Natural killer cell (primary cell): ENCODE measurements around the gene GZMA. TPM values are rescaled to one million over a fixed set of nuclear protein-coding genes. Genes with fewer than 3 reads are reported as not detected.

Experiments used
- ATAC-seq, 3 donors: fragments of 150-1000 bp in 2 of 3; fragments of 200-7000 bp in 1 of 3; cut with Tn5 transposase; 1 replicate in 1 of 3; 2 replicates in 2 of 3; pipeline ENCODE4 v1.10.0; 2021; ENCODE audit warnings: mild to moderate bottlenecking in 2 of 3, moderate library complexity in 2 of 3
- DNase-seq, 2 donors: peaks; one replicate each; pipeline versions ENCODE4 v3.0.0 to v3.0.0-alpha.2; 2013 to 2021; ENCODE audit warnings: mixed read lengths in 1 of 2
- H3K27ac ChIP-seq: one replicate; pipeline ENCODE4 v1.5.1; 2013; ENCODE audit warnings: mild to moderate bottlenecking, low read length
- H3K27me3 ChIP-seq: one replicate; pipeline ENCODE4 v1.6.1; 2013; ENCODE audit warnings: low read length; ENCODE audit not compliant: control insufficient read depth, insufficient read depth
- H3K36me3 ChIP-seq: one replicate; pipeline ENCODE4 v1.6.1; 2013; ENCODE audit warnings: low read length; ENCODE audit not compliant: control insufficient read depth, insufficient read depth
- H3K4me1 ChIP-seq: one replicate; pipeline ENCODE4 v1.6.1; 2013; ENCODE audit warnings: low read length; ENCODE audit not compliant: control insufficient read depth, insufficient read depth
- H3K4me3 ChIP-seq: one replicate; pipeline ENCODE4 v1.5.1; 2013; ENCODE audit warnings: low read length
- H3K9me3 ChIP-seq: one replicate; pipeline ENCODE4 v1.6.1; 2013; ENCODE audit warnings: low read length; ENCODE audit not compliant: control insufficient read depth, insufficient read depth
- H3K27ac Mint-ChIP-seq, 2 donors: one replicate each; pipeline ENCODE4 v1.8.0; 2022; ENCODE audit warnings: mild to moderate bottlenecking in 2 of 2, mixed read lengths in 2 of 2, moderate library complexity in 1 of 2
- H3K27me3 Mint-ChIP-seq, 2 donors: one replicate each; pipeline ENCODE4 v1.8.0; 2022; ENCODE audit warnings: low read depth in 2 of 2, mixed read lengths in 2 of 2
- H3K36me3 Mint-ChIP-seq: one replicate; pipeline ENCODE4 v1.8.0; 2022; ENCODE audit warnings: mixed read lengths
- H3K4me1 Mint-ChIP-seq, 2 donors: one replicate each; pipeline ENCODE4 v1.8.0; 2022; ENCODE audit warnings: mixed read lengths in 2 of 2
- H3K4me3 Mint-ChIP-seq: one replicate; pipeline ENCODE4 v1.8.0; 2022; ENCODE audit warnings: mild to moderate bottlenecking, moderate library complexity, mixed read lengths
- H3K9me3 Mint-ChIP-seq, 2 donors: one replicate each; pipeline ENCODE4 v1.8.0; 2022; ENCODE audit warnings: mixed read lengths in 2 of 2
- WGBS: methylation state at CpG from one replicate; pipeline ENCODE4 v1.1.7; 2013; ENCODE audit warnings: missing lambda C conversion rate; ENCODE audit not compliant: insufficient coverage; 5-methylcytosine and 5-hydroxymethylcytosine counted together
- intact Hi-C: fragments of 100-400 bp; cut with micrococcal nuclease; formaldehyde crosslinking; loops from one replicate; pipeline ENCODE4 v1.14.2; 2022
- total RNA-seq, 4 donors: library from RNA; stranded (reverse); fragments of 120-200 nt in 1 of 4; gene quantifications; one replicate each; pipeline versions ENCODE4 v1.2.3 to v1.2.4, GENCODE V29; 2013 to 2022
- TF ChIP-seq, protein P1 (sequence below): fragments of 200-600 bp; IDR thresholded peaks from one replicate; pipeline ENCODE4 v1.8.0; 2022; ENCODE audit warnings: antibody characterized with exemption

GZMA gene
- total RNA-seq, 3 donors from 2014 or later (not counting 1 experiment from before 2014, with no cell fraction given): 530 to 621 (median 590) TPM

DNA sequence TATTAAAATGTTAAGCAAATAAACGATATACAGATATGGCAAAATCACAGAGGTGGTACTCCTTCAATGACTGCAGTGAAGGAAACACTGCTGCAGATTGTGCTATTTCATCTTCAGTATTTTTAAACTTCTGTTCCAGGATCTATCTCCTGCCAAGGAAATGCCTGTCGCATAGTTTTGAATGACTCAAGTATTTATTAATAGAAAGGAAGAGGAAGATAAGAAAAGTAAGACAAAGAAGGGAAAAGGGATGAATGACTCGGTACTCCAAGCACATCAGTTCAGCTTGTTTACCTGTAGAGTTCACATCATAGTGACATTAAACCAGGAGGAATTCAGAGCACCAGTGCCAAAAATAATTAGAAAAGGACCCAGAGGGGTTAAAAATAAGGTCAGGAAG is 52.4 kb downstream of the GZMA start:
- Histone ChIP-seq H3K27ac (no peak overlapping the region), H3K9me3 (no peaks in the 10 kb centered on the region), H3K4me3 (no peak overlapping the region), H3K27me3 (peaks cover 4% of the 10 kb centered on the region), H3K4me1 (no peaks in the 10 kb centered on the region), H3K36me3 (no peaks in the 10 kb centered on the region)
- DNase-seq: no peak
- no peak for ATAC-seq
- Mint-ChIP-seq H3K27ac (no peak overlapping the region), H3K4me1 (peaks cover 0 to 4% of the 10 kb centered on the region in 2 donors), H3K36me3 (no peaks in the 10 kb centered on the region), H3K4me3 (no peak overlapping the region), H3K9me3 (no peaks in the 10 kb centered on the region), H3K27me3 (peaks cover 32 to 39% of the 10 kb centered on the region in 2 donors)
- intact Hi-C loops: no loop called here
- TF ChIP-seq, protein P1, sequence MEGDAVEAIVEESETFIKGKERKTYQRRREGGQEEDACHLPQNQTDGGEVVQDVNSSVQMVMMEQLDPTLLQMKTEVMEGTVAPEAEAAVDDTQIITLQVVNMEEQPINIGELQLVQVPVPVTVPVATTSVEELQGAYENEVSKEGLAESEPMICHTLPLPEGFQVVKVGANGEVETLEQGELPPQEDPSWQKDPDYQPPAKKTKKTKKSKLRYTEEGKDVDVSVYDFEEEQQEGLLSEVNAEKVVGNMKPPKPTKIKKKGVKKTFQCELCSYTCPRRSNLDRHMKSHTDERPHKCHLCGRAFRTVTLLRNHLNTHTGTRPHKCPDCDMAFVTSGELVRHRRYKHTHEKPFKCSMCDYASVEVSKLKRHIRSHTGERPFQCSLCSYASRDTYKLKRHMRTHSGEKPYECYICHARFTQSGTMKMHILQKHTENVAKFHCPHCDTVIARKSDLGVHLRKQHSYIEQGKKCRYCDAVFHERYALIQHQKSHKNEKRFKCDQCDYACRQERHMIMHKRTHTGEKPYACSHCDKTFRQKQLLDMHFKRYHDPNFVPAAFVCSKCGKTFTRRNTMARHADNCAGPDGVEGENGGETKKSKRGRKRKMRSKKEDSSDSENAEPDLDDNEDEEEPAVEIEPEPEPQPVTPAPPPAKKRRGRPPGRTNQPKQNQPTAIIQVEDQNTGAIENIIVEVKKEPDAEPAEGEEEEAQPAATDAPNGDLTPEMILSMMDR: no peak
- 36% methylated on average over 3 of the region's 3 CpGs for WGBS

Other genes starting within 250 kb of the GZMA start
- gene ESM1, start 117.1 kb upstream of the GZMA start, total RNA-seq: 1 to 10 TPM in 1 of 3 donors, under 1 TPM in 2; 0.87 to 1.2 (median 0.95) TPM
- 10 to 100 TPM; 24.5 to 40.9 (median 30.3) TPM for gene GZMK, start 78.4 kb upstream of the GZMA start, total RNA-seq
- gene GPX8, start 57.5 kb downstream of the GZMA start, total RNA-seq: not detected
- not detected for gene CDC20B, start 70.5 kb downstream of the GZMA start, total RNA-seq
- gene MCIDAS, start 124.7 kb downstream of the GZMA start, total RNA-seq: not detected
- not detected for gene CCNO, start 131.0 kb downstream of the GZMA start, total RNA-seq
- 10 to 100 TPM; 16.7 to 22.0 (median 19.3) TPM for gene DHX29, start 205.0 kb downstream of the GZMA start, total RNA-seq
- 10 to 100 TPM; 64.5 to 82.2 (median 77.6) TPM for gene MTREX, start 205.3 kb downstream of the GZMA start, total RNA-seq